H54 (cell line): Measurements from ENCODE around the gene RRP8.

ENCODE experiments used
- DNase-seq: peaks from one replicate; pipeline ENCODE4 v3.0.0; 2011; ENCODE audit warnings: low spot score, mixed read lengths; ENCODE audit not compliant: insufficient read length
- FAIRE-seq: peaks from 3 replicates; lab custom pipeline; 2011; peaks lifted over from hg19 to GRCh38; lab: Jason Lieb, UNC
- POLR2A ChIP-seq: IDR thresholded peaks from 2 replicates; pipeline ENCODE4 v1.6.1; 2011; ENCODE audit warnings: low read depth, mild to moderate bottlenecking, low read length

The RRP8 gene

GRCh38 chr11:6617315-6617781 lies 13.9 kb upstream of the RRP8 start:
- no peak for DNase-seq
- TF ChIP-seq POLR2A = no peak
- FAIRE-seq = no peak

- DNase-seq (no peak), FAIRE-seq (no peak)
- no peak for TF ChIP-seq POLR2A
Measured at GRCh38 chr11:6616596-6617250, 13.3 kb upstream of the RRP8 start.

GRCh38 chr11:6615882-6616585 lies 12.6 kb upstream of the RRP8 start:
- FAIRE-seq (no peak), DNase-seq (no peak)
- TF ChIP-seq POLR2A = no peak

GRCh38 chr11:6615046-6615445 lies 11.6 kb upstream of the RRP8 start:
- no peak for FAIRE-seq
- TF ChIP-seq POLR2A = no peak
- DNase-seq = no peak

- TF ChIP-seq POLR2A = no peak
- FAIRE-seq (no peak), DNase-seq (no peak)
Measured at GRCh38 chr11:6614446-6614845, 11.0 kb upstream of the RRP8 start.

GRCh38 chr11:6613496-6613895 lies 10.1 kb upstream of the RRP8 start:
- TF ChIP-seq POLR2A = no peak
- FAIRE-seq (no peak), DNase-seq (no peak)

GRCh38 chr11:6612213-6613041 lies 9.0 kb upstream of the RRP8 start, which contains the start of gene TAF10:
TSS of gene TAF10 (minus strand) at chr11:6612216. CDS start at chr11:6612189, 27 bp downstream.
- DNase-seq = peak; percentile 92
- FAIRE-seq = no peak
- TF ChIP-seq POLR2A = peak; percentile 96

- no peak for FAIRE-seq
Measured at GRCh38 chr11:6611963-6612212, 8.5 kb upstream of the RRP8 start.

GRCh38 chr11:6611092-6611962 lies 7.9 kb upstream of the RRP8 start:
- DNase-seq = no peak
- no peak for FAIRE-seq
- no peak for TF ChIP-seq POLR2A

More at GRCh38 chr11:6611963-6612212, 8.5 kb upstream of the RRP8 start:
- no peak for DNase-seq
- no peak for TF ChIP-seq POLR2A

- TF ChIP-seq POLR2A = no peak
- FAIRE-seq = no peak
- no peak for DNase-seq
Measured at GRCh38 chr11:6610591-6610990, 7.2 kb upstream of the RRP8 start.

- no peak for DNase-seq
- TF ChIP-seq POLR2A = 0 out of 2 replicates have a peak, but pooled peaks have one; percentile 17
- no peak for FAIRE-seq
Measured at GRCh38 chr11:6609502-6610015, 6.1 kb upstream of the RRP8 start.

- DNase-seq (no peak), FAIRE-seq (no peak)
- TF ChIP-seq POLR2A = no peak
Measured at GRCh38 chr11:6608726-6609501, 5.5 kb upstream of the RRP8 start.
